ENCODE results near the gene SEMA3E. TPM values are rescaled to one million over a fixed set of nuclear protein-coding genes. Genes with fewer than 3 reads are reported as not detected.

The SEMA3E gene
- total RNA-seq, 1 experiment from 2014 or later, result 2.5 TPM

DNA sequence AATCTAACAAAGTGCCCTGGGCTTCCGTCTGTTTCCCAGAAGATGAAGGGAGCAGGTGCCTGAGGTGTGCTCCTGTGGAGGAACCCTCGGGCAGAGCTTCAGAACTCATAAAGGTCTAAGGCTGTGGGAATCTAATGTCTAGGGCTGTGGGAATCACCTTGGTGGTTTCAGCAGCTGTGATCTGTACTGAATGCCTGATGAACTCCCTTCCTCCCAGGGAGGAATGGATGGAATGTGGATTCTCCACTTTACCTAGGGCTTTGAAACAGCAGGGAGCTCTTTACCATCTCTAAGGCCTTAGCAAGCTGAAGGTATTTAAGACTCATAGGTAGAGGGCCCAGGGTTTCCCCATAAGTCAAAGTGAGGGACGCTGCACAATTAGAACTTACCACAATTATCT, 36.0 kb upstream of the SEMA3E start (continued):
- TF ChIP-seq, protein P1, sequence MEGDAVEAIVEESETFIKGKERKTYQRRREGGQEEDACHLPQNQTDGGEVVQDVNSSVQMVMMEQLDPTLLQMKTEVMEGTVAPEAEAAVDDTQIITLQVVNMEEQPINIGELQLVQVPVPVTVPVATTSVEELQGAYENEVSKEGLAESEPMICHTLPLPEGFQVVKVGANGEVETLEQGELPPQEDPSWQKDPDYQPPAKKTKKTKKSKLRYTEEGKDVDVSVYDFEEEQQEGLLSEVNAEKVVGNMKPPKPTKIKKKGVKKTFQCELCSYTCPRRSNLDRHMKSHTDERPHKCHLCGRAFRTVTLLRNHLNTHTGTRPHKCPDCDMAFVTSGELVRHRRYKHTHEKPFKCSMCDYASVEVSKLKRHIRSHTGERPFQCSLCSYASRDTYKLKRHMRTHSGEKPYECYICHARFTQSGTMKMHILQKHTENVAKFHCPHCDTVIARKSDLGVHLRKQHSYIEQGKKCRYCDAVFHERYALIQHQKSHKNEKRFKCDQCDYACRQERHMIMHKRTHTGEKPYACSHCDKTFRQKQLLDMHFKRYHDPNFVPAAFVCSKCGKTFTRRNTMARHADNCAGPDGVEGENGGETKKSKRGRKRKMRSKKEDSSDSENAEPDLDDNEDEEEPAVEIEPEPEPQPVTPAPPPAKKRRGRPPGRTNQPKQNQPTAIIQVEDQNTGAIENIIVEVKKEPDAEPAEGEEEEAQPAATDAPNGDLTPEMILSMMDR (IDR thresholded peaks at IDR 0.05), result no peak
- TF ChIP-seq ZNF121 (CRISPR knock-in tag; IDR thresholded peaks at IDR 0.05) (no peak), ZBTB21 (CRISPR knock-in tag; IDR thresholded peaks at IDR 0.05; ENCODE audit: borderline replicate concordance) (no peak), NR1H2 (CRISPR knock-in tag; IDR thresholded peaks at IDR 0.05) (no peak), PRRX2 (CRISPR knock-in tag; IDR thresholded peaks at IDR 0.05) (peak; percentile 93; the same call in 1 of the 2 replicates), NFATC4 (CRISPR knock-in tag; IDR thresholded peaks at IDR 0.05) (no peak), RORB (CRISPR knock-in tag; IDR thresholded peaks at IDR 0.05) (no peak), ZNF219 (CRISPR knock-in tag; IDR thresholded peaks at IDR 0.05; ENCODE audit: borderline replicate concordance) (no peak), IRF2 (CRISPR knock-in tag; IDR thresholded peaks at IDR 0.05; ENCODE audit: borderline replicate concordance, low read depth) (no peak), ZNF423 (CRISPR knock-in tag; IDR thresholded peaks at IDR 0.05) (peak; percentile 76; the same call in 1 of the 2 replicates), NFYB (CRISPR knock-in tag; conservative IDR thresholded peaks at IDR 0.05; ENCODE audit: low read depth) (no peak), ETV6 (CRISPR knock-in tag; IDR thresholded peaks at IDR 0.05) (peak; percentile 84), TEAD4 (CRISPR knock-in tag; IDR thresholded peaks at IDR 0.05) (peak; percentile 89), ZNF138 (CRISPR knock-in tag; conservative IDR thresholded peaks at IDR 0.05) (no peak), ZNF671 (CRISPR knock-in tag; IDR thresholded peaks at IDR 0.05) (no peak), NFE2L1 (CRISPR knock-in tag; IDR thresholded peaks at IDR 0.05) (0 out of 2 replicates have a peak, but pooled peaks have one; percentile 17), FOXJ3 (CRISPR knock-in tag; IDR thresholded peaks at IDR 0.05; ENCODE audit: borderline replicate concordance) (no peak), SP1 (CRISPR knock-in tag; conservative IDR thresholded peaks at IDR 0.05) (no peak), MXD4 (CRISPR knock-in tag; IDR thresholded peaks at IDR 0.05; ENCODE audit: borderline replicate concordance) (no peak)
- TF ChIP-seq, protein P2, sequence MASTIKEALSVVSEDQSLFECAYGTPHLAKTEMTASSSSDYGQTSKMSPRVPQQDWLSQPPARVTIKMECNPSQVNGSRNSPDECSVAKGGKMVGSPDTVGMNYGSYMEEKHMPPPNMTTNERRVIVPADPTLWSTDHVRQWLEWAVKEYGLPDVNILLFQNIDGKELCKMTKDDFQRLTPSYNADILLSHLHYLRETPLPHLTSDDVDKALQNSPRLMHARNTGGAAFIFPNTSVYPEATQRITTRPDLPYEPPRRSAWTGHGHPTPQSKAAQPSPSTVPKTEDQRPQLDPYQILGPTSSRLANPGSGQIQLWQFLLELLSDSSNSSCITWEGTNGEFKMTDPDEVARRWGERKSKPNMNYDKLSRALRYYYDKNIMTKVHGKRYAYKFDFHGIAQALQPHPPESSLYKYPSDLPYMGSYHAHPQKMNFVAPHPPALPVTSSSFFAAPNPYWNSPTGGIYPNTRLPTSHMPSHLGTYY (CRISPR knock-in tag; IDR thresholded peaks at IDR 0.05), result peak; percentile 77; the same call in 1 of the 2 replicates
- TF ChIP-seq, protein P3, sequence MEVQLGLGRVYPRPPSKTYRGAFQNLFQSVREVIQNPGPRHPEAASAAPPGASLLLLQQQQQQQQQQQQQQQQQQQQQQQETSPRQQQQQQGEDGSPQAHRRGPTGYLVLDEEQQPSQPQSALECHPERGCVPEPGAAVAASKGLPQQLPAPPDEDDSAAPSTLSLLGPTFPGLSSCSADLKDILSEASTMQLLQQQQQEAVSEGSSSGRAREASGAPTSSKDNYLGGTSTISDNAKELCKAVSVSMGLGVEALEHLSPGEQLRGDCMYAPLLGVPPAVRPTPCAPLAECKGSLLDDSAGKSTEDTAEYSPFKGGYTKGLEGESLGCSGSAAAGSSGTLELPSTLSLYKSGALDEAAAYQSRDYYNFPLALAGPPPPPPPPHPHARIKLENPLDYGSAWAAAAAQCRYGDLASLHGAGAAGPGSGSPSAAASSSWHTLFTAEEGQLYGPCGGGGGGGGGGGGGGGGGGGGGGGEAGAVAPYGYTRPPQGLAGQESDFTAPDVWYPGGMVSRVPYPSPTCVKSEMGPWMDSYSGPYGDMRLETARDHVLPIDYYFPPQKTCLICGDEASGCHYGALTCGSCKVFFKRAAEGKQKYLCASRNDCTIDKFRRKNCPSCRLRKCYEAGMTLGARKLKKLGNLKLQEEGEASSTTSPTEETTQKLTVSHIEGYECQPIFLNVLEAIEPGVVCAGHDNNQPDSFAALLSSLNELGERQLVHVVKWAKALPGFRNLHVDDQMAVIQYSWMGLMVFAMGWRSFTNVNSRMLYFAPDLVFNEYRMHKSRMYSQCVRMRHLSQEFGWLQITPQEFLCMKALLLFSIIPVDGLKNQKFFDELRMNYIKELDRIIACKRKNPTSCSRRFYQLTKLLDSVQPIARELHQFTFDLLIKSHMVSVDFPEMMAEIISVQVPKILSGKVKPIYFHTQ (CRISPR knock-in tag; IDR thresholded peaks at IDR 0.05), result 0 out of 2 replicates have a peak, but pooled peaks have one; percentile 39
- TF ChIP-seq, protein P4, sequence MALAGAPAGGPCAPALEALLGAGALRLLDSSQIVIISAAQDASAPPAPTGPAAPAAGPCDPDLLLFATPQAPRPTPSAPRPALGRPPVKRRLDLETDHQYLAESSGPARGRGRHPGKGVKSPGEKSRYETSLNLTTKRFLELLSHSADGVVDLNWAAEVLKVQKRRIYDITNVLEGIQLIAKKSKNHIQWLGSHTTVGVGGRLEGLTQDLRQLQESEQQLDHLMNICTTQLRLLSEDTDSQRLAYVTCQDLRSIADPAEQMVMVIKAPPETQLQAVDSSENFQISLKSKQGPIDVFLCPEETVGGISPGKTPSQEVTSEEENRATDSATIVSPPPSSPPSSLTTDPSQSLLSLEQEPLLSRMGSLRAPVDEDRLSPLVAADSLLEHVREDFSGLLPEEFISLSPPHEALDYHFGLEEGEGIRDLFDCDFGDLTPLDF (CRISPR knock-in tag; IDR thresholded peaks at IDR 0.05), result no peak
- TF ChIP-seq, protein P5, sequence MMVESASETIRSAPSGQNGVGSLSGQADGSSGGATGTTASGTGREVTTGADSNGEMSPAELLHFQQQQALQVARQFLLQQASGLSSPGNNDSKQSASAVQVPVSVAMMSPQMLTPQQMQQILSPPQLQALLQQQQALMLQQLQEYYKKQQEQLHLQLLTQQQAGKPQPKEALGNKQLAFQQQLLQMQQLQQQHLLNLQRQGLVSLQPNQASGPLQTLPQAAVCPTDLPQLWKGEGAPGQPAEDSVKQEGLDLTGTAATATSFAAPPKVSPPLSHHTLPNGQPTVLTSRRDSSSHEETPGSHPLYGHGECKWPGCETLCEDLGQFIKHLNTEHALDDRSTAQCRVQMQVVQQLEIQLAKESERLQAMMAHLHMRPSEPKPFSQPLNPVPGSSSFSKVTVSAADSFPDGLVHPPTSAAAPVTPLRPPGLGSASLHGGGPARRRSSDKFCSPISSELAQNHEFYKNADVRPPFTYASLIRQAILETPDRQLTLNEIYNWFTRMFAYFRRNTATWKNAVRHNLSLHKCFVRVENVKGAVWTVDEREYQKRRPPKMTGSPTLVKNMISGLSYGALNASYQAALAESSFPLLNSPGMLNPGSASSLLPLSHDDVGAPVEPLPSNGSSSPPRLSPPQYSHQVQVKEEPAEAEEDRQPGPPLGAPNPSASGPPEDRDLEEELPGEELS (CRISPR knock-in tag; IDR thresholded peaks at IDR 0.05), result peak; percentile 61; the same call in 1 of the 2 replicates
- TF ChIP-seq, protein P6, sequence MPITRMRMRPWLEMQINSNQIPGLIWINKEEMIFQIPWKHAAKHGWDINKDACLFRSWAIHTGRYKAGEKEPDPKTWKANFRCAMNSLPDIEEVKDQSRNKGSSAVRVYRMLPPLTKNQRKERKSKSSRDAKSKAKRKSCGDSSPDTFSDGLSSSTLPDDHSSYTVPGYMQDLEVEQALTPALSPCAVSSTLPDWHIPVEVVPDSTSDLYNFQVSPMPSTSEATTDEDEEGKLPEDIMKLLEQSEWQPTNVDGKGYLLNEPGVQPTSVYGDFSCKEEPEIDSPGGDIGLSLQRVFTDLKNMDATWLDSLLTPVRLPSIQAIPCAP (CRISPR knock-in tag; IDR thresholded peaks at IDR 0.05), result no peak
- TF ChIP-seq, protein P7, sequence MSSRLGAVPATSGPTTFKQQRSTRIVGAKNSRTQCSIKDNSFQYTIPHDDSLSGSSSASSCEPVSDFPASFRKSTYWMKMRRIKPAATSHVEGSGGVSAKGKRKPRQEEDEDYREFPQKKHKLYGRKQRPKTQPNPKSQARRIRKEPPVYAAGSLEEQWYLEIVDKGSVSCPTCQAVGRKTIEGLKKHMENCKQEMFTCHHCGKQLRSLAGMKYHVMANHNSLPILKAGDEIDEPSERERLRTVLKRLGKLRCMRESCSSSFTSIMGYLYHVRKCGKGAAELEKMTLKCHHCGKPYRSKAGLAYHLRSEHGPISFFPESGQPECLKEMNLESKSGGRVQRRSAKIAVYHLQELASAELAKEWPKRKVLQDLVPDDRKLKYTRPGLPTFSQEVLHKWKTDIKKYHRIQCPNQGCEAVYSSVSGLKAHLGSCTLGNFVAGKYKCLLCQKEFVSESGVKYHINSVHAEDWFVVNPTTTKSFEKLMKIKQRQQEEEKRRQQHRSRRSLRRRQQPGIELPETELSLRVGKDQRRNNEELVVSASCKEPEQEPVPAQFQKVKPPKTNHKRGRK (CRISPR knock-in tag; IDR thresholded peaks at IDR 0.05; ENCODE audit: borderline replicate concordance), result no peak
- TF ChIP-seq, protein P8, sequence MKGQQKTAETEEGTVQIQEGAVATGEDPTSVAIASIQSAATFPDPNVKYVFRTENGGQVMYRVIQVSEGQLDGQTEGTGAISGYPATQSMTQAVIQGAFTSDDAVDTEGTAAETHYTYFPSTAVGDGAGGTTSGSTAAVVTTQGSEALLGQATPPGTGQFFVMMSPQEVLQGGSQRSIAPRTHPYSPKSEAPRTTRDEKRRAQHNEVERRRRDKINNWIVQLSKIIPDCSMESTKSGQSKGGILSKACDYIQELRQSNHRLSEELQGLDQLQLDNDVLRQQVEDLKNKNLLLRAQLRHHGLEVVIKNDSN (CRISPR knock-in tag; IDR thresholded peaks at IDR 0.05), result no peak
- TF ChIP-seq, protein P9, sequence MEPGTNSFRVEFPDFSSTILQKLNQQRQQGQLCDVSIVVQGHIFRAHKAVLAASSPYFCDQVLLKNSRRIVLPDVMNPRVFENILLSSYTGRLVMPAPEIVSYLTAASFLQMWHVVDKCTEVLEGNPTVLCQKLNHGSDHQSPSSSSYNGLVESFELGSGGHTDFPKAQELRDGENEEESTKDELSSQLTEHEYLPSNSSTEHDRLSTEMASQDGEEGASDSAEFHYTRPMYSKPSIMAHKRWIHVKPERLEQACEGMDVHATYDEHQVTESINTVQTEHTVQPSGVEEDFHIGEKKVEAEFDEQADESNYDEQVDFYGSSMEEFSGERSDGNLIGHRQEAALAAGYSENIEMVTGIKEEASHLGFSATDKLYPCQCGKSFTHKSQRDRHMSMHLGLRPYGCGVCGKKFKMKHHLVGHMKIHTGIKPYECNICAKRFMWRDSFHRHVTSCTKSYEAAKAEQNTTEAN (CRISPR knock-in tag; IDR thresholded peaks at IDR 0.05), result peak; percentile 78; the same call in 1 of the 2 replicates
